ENCODE measurements around the gene PROZ.

PROZ gene

GRCh38 chr13:113120300-113121182 lies 37.9 kb upstream of the PROZ start:
- DNase-seq: no peak

GRCh38 chr13:113121183-113121927 lies 37.1 kb upstream of the PROZ start:
- no peak for DNase-seq

GRCh38 chr13:113121928-113122471 lies 36.4 kb upstream of the PROZ start:
- no peak for DNase-seq

- no peak for DNase-seq
Measured at GRCh38 chr13:113122550-113123225, 35.8 kb upstream of the PROZ start, which contains the start of gene F10. TSS of gene F10 (plus strand) at chr13:113122799. CDS start at chr13:113122856, 57 bp downstream.

- DNase-seq: no peak
Measured at GRCh38 chr13:113123226-113124201, 34.9 kb upstream of the PROZ start.

- no peak for DNase-seq
Measured at GRCh38 chr13:113124211-113124970, 34.1 kb upstream of the PROZ start.

- no peak for DNase-seq
Measured at GRCh38 chr13:113125506-113126264, 32.8 kb upstream of the PROZ start.

GRCh38 chr13:113126265-113127150 lies 31.9 kb upstream of the PROZ start:
- DNase-seq: no peak

GRCh38 chr13:113129480-113129879 lies 29.0 kb upstream of the PROZ start:
- DNase-seq: no peak

GRCh38 chr13:113129921-113130750 lies 28.3 kb upstream of the PROZ start:
- DNase-seq: no peak

- DNase-seq: no peak
Measured at GRCh38 chr13:113135281-113135760, 23.1 kb upstream of the PROZ start.

- DNase-seq: no peak
Measured at GRCh38 chr13:113137691-113138298, 20.7 kb upstream of the PROZ start.

GRCh38 chr13:113138792-113139551 lies 19.5 kb upstream of the PROZ start:
- DNase-seq: no peak

- DNase-seq: no peak
Measured at GRCh38 chr13:113139577-113139976, 18.9 kb upstream of the PROZ start.

- DNase-seq: no peak
Measured at GRCh38 chr13:113140677-113141600, 17.5 kb upstream of the PROZ start.

- DNase-seq: no peak
Measured at GRCh38 chr13:113141601-113141970, 16.9 kb upstream of the PROZ start.

Measured in NCI-H2171 (cell line).